Measurements from ENCODE around the gene SORL1-AS1. TPM values are rescaled to one million over a fixed set of nuclear protein-coding genes. Genes with fewer than 3 reads are reported as not detected.

SORL1-AS1 gene

GRCh38 chr11:121389651-121390050, 63.1 kb downstream of the SORL1-AS1 start:
- no peak for ATAC-seq

Other genes with a start within 250 kb of the SORL1-AS1 start
- gene SC5D, start 160.2 kb downstream of the SORL1-AS1 start, total RNA-seq, result 47.9 TPM
- 14.3 TPM for gene SORL1, start 653 bp downstream of the SORL1-AS1 start, total RNA-seq